HCT116 (cell line): ENCODE data around the gene CCDC185. TPM values are rescaled to one million over a fixed set of nuclear protein-coding genes. Genes with fewer than 3 reads are reported as not detected.

ENCODE experiments used
- ATAC-seq: fragments of 200-7000 bp; cut with Tn5 transposase; 2 replicates; pipeline ENCODE4 v1.9.1; 2020; ENCODE audit warnings: mild to moderate bottlenecking, moderate library complexity
- BruUV-seq: library from RNA; stranded (reverse); fragments of 400-500 nt; replicated peaks from 2 replicates; lab custom pipeline; 2021; lab: Mats Ljungman, UMichigan
- CTCF ChIA-PET: fragments of 300-600 bp; sonication (Branson Sonifier 250); formaldehyde crosslinking; loops from one replicate; lab custom pipeline; 2021; ENCODE audit warnings: antibody characterized with exemption; lab: Charles Lee
- POLR2A ChIA-PET: fragments of 300-600, 350-600 bp; sonication (Branson Sonifier 250); formaldehyde crosslinking; loops from one replicate; lab custom pipeline; 2021; ENCODE audit warnings: antibody characterized with exemption; lab: Charles Lee
- RAD21 ChIA-PET, 2 experiments: fragments of 300-600 bp; sonication (Branson Sonifier 250); formaldehyde crosslinking; loops; one replicate each; lab custom pipeline; 2023; ENCODE audit warnings: low total read pairs in 2 of 2; ENCODE audit not compliant: uncharacterized antibody in 2 of 2, unreplicated experiment in 2 of 2, low non-redundant PET in 1 of 2; lab: Charles Lee
- DNase-seq: peaks from one replicate; pipeline ENCODE4 v3.0.0-alpha.2; 2010; ENCODE audit warnings: low read depth, low spot score
- H2AFZ ChIP-seq: fragments of 200-600 bp; shearing (Covaris generic), sonication (generic); 2 replicates; pipeline ENCODE4 v1.6.1; 2017; ENCODE audit warnings: low read depth, mixed run types, mixed read lengths, antibody characterized with exemption, low read length; ENCODE audit not compliant: poor library complexity, severe bottlenecking
- H3K27ac ChIP-seq: 2 replicates; pipeline ENCODE4 v1.5.1; 2012; ENCODE audit warnings: low read depth, low read length
- H3K27me3 ChIP-seq: fragments of 200-600 bp; sonication (generic); 2 replicates; pipeline ENCODE4 v1.6.1; 2016; ENCODE audit warnings: mixed run types, low read length, mixed read lengths; ENCODE audit not compliant: insufficient read depth
- H3K36me3 ChIP-seq, 2 experiments: fragments of 200-500 bp in 1 of 2; fragments of 200-600 bp in 1 of 2; sonication (Bioruptor generic) in 1 of 2; sonication (generic) in 1 of 2; 2 replicates each; pipeline versions ENCODE4 v1.5.1 to v1.6.1; 2014 to 2016; ENCODE audit warnings: low read length in 2 of 2, inconsistent platforms in 1 of 2, mixed read lengths in 1 of 2, mixed run types in 1 of 2; ENCODE audit not compliant: insufficient read depth in 2 of 2, control insufficient read depth in 1 of 2
- H3K4me1 ChIP-seq, 2 experiments: fragments of 200-600 bp in 1 of 2; sonication (generic) in 1 of 2; 2 replicates each; pipeline versions ENCODE4 v1.5.1 to v1.6.1; 2012 to 2017; ENCODE audit warnings: low read length in 2 of 2, inconsistent platforms in 1 of 2, mild to moderate bottlenecking in 1 of 2, mixed read lengths in 1 of 2, mixed run types in 1 of 2, moderate library complexity in 1 of 2; ENCODE audit not compliant: insufficient read depth in 2 of 2, control insufficient read depth in 1 of 2
- H3K4me2 ChIP-seq: fragments of 200-600 bp; sonication (generic); 2 replicates; pipeline ENCODE4 v1.6.1; 2017; ENCODE audit warnings: mixed run types, low read length, mixed read lengths
- H3K4me3 ChIP-seq, 2 experiments: fragments of 200-600 bp in 1 of 2; sonication (generic) in 1 of 2; replicated peaks in 1 of 2; 2 replicates each; pipeline ENCODE4 v1.5.1; 2011 to 2016; ENCODE audit warnings: low read length in 2 of 2, control low read depth in 1 of 2, low read depth in 1 of 2, mild to moderate bottlenecking in 1 of 2, mixed read lengths in 1 of 2, mixed run types in 1 of 2
- H3K79me2 ChIP-seq: fragments of 200-600 bp; sonication (generic); 2 replicates; pipeline ENCODE4 v1.6.1; 2017; ENCODE audit warnings: mild to moderate bottlenecking, mixed run types, low read length, moderate library complexity, mixed read lengths; ENCODE audit not compliant: insufficient read depth
- H3K9ac ChIP-seq: fragments of 200-600 bp; sonication (generic); 2 replicates; pipeline ENCODE4 v1.6.1; 2016; ENCODE audit warnings: low read length, mixed read lengths
- H3K9me2 ChIP-seq: fragments of 200-600 bp; sonication (generic), shearing (Covaris generic); 2 replicates; pipeline ENCODE4 v1.6.1; 2017; ENCODE audit warnings: mixed run types, mild to moderate bottlenecking, moderate library complexity; ENCODE audit not compliant: insufficient read depth
- H3K9me3 ChIP-seq, 2 experiments: fragments of 200-500 bp in 1 of 2; fragments of 200-600 bp in 1 of 2; sonication (Bioruptor generic) in 1 of 2; sonication (generic) in 1 of 2; 2 replicates each; pipeline ENCODE4 v1.6.1; 2014 to 2017; ENCODE audit warnings: low read length in 2 of 2, mixed read lengths in 2 of 2, inconsistent platforms in 1 of 2, low read depth in 1 of 2, mild to moderate bottlenecking in 1 of 2, mixed run types in 1 of 2, moderate library complexity in 1 of 2; ENCODE audit not compliant: control insufficient read depth in 1 of 2, insufficient read depth in 1 of 2
- H4K20me1 ChIP-seq: fragments of 200-600 bp; sonication (generic), shearing (Covaris generic); 2 replicates; pipeline ENCODE4 v1.6.1; 2017; ENCODE audit warnings: mixed run types, mild to moderate bottlenecking, moderate library complexity; ENCODE audit not compliant: insufficient read depth
- CBX3 ChIP-seq: IDR thresholded peaks from 2 replicates; pipeline ENCODE4 v1.6.1; 2012; ENCODE audit warnings: low read depth
- CEBPB ChIP-seq: IDR thresholded peaks from 2 replicates; pipeline ENCODE4 v1.6.1; 2012; ENCODE audit warnings: low read depth
- CTCF ChIP-seq, 3 experiments: fragments of 200-600 bp in 1 of 3; sonication (generic) in 1 of 3; IDR thresholded peaks in 2 of 3; conservative IDR thresholded peaks in 1 of 3; 2 replicates each; pipeline ENCODE4 v1.5.1; 2012 to 2017; ENCODE audit warnings: low read depth in 2 of 3, low read length in 2 of 3, antibody characterized with exemption in 1 of 3, borderline replicate concordance in 1 of 3, control low read depth in 1 of 3, mild to moderate bottlenecking in 1 of 3, mixed read lengths in 1 of 3, mixed run types in 1 of 3, moderate library complexity in 1 of 3; ENCODE audit not compliant: insufficient read depth in 1 of 3
- EGR1 ChIP-seq: IDR thresholded peaks from 2 replicates; pipeline ENCODE4 v1.6.1; 2012; ENCODE audit warnings: low read depth
- ELF1 ChIP-seq: IDR thresholded peaks from 2 replicates; pipeline ENCODE4 v1.6.1; 2012; ENCODE audit warnings: low read depth, borderline replicate concordance
- FOSL1 ChIP-seq: IDR thresholded peaks from 2 replicates; pipeline ENCODE4 v1.6.1; 2012; ENCODE audit warnings: low read depth
- JUND ChIP-seq: IDR thresholded peaks from 2 replicates; pipeline ENCODE4 v1.6.1; 2012
- MAX ChIP-seq: IDR thresholded peaks from 2 replicates; pipeline ENCODE4 v1.6.1; 2012
- SP1 ChIP-seq: IDR thresholded peaks from 2 replicates; pipeline ENCODE4 v1.6.1; 2012; ENCODE audit warnings: low read depth
- SRF ChIP-seq: IDR thresholded peaks from 2 replicates; pipeline ENCODE4 v1.6.1; 2012; ENCODE audit warnings: low read depth
- TCF7L2 ChIP-seq: IDR thresholded peaks from 2 replicates; pipeline ENCODE4 v1.7.0; 2011; ENCODE audit warnings: borderline replicate concordance, inconsistent platforms; ENCODE audit not compliant: insufficient read depth, insufficient read length; ENCODE audit errors: extremely low read depth
- YY1 ChIP-seq: IDR thresholded peaks from 2 replicates; pipeline ENCODE4 v1.6.1; 2011; ENCODE audit warnings: low read length, low read depth, moderate library complexity, mild to moderate bottlenecking; ENCODE audit not compliant: insufficient replicate concordance; ENCODE audit errors: extremely low read depth
- ZNF274 ChIP-seq: fragments of 200-500 bp; sonication (Bioruptor generic); IDR thresholded peaks from 2 replicates; pipeline ENCODE4 v1.6.1; 2014; ENCODE audit warnings: mild to moderate bottlenecking, low read depth, low read length, inconsistent platforms
- intact Hi-C: fragments of 100-400 bp; cut with micrococcal nuclease; formaldehyde crosslinking; loops from 2 replicates; pipeline ENCODE4 v1.10.0; 2022
- total RNA-seq: library from RNA; stranded (reverse); gene quantifications from one replicate; pipeline ENCODE4 v1.2.1, GENCODE V29; 2021; ENCODE audit not compliant: unreplicated experiment
- TF ChIP-seq, protein P1 (sequence below): IDR thresholded peaks from 2 replicates; pipeline ENCODE4 v1.6.1; 2012; ENCODE audit warnings: low read depth

The CCDC185 gene
- total RNA-seq, 1 experiment from 2014 or later, result not detected

DNA sequence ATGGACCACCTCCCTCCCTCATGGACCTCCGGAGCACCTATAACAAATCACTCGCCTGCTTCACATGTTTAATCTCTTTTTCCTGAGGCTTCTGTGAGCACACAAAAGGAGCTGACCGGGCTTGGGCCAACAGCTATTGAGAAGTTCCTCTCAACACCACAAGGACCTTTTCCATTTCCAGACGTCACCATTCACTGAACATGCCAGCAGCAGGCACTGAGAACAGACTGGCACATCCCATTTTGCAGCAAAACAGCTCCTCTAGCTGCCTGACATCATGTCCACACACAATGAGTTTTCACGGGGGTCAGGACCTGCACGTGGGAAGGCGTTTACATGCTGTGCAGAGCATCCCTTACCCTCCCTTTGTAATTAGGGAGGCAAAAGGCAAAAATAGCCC lies 40.3 kb upstream of the CCDC185 start:
- Histone ChIP-seq H3K4me1 (no peaks in the 10 kb centered on the region), H3K9ac (no peak overlapping the region), H3K4me3 (no peak overlapping the region), H3K79me2 (no peaks in the 10 kb centered on the region), H4K20me1 (no peaks in the 10 kb centered on the region), H3K9me3 (no peaks in the 10 kb centered on the region), H3K4me2 (no peak overlapping the region), H3K27ac (no peak overlapping the region), H3K27me3 (peaks cover 32% of the 10 kb centered on the region), H2AFZ (no peak overlapping the region), H3K9me2 (no peaks in the 10 kb centered on the region), H3K36me3 (no peaks in the 10 kb centered on the region)
- RAD21 ChIA-PET, result no interaction called here
- TF ChIP-seq JUND (no peak), YY1 (no peak), CTCF (IDR thresholded peaks at IDR 0.05 in 2 of 3, conservative IDR thresholded peaks at IDR 0.05 in 1 of 3; ENCODE audit: borderline replicate concordance in 1 of 3, insufficient read depth in 1 of 3, low read depth in 2 of 3, low read length in 2 of 3) (no peak), EGR1 (no peak), FOSL1 (no peak), CBX3 (no peak), TCF7L2 (no peak), SP1 (no peak), ZNF274 (no peak), ELF1 (no peak), SRF (no peak), CEBPB (no peak), MAX (no peak)
- TF ChIP-seq, protein P1, sequence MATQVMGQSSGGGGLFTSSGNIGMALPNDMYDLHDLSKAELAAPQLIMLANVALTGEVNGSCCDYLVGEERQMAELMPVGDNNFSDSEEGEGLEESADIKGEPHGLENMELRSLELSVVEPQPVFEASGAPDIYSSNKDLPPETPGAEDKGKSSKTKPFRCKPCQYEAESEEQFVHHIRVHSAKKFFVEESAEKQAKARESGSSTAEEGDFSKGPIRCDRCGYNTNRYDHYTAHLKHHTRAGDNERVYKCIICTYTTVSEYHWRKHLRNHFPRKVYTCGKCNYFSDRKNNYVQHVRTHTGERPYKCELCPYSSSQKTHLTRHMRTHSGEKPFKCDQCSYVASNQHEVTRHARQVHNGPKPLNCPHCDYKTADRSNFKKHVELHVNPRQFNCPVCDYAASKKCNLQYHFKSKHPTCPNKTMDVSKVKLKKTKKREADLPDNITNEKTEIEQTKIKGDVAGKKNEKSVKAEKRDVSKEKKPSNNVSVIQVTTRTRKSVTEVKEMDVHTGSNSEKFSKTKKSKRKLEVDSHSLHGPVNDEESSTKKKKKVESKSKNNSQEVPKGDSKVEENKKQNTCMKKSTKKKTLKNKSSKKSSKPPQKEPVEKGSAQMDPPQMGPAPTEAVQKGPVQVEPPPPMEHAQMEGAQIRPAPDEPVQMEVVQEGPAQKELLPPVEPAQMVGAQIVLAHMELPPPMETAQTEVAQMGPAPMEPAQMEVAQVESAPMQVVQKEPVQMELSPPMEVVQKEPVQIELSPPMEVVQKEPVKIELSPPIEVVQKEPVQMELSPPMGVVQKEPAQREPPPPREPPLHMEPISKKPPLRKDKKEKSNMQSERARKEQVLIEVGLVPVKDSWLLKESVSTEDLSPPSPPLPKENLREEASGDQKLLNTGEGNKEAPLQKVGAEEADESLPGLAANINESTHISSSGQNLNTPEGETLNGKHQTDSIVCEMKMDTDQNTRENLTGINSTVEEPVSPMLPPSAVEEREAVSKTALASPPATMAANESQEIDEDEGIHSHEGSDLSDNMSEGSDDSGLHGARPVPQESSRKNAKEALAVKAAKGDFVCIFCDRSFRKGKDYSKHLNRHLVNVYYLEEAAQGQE, result no peak
- DNase-seq (no peak), ATAC-seq (no peak)
- POLR2A ChIA-PET, result no interaction called here
- BruUV-seq, result no TSS peak
- intact Hi-C loops, result no loop called here
- CTCF ChIA-PET, result no interaction called here
